SK-N-SH (cell line): Measurements from ENCODE around the gene ITSN1.

Source experiments
- CHD2 ChIP-seq: fragments of 150-350 bp; IDR thresholded peaks from 2 replicates; pipeline ENCODE4 v1.6.1; 2018; ENCODE audit warnings: low read length; ENCODE audit not compliant: partially characterized antibody
- ELF1 ChIP-seq: IDR thresholded peaks from 2 replicates; pipeline ENCODE4 v1.4.0; 2012
- EP300 ChIP-seq, 2 experiments: IDR thresholded peaks; 2 replicates each; pipeline versions ENCODE4 v1.4.0 to v1.6.1; 2012; ENCODE audit warnings: borderline replicate concordance in 1 of 2, low read depth in 1 of 2, low read length in 1 of 2
- EZH2phosphoT487 ChIP-seq: fragments of 200-600 bp; sonication (generic); IDR thresholded peaks from 2 replicates; pipeline ENCODE4 v1.6.1; 2017; ENCODE audit warnings: low read depth, mixed run types, mild to moderate bottlenecking, antibody characterized with exemption, moderate library complexity, borderline replicate concordance
- POLR2AphosphoS5 ChIP-seq: IDR thresholded peaks from 2 replicates; pipeline ENCODE4 v1.6.1; 2012; ENCODE audit warnings: low read depth, low read length
- REST ChIP-seq: IDR thresholded peaks from 2 replicates; pipeline ENCODE4 v1.6.1; 2012; ENCODE audit warnings: mild to moderate bottlenecking, low read depth, low read length, moderate library complexity
- RFX5 ChIP-seq: IDR thresholded peaks from 2 replicates; pipeline ENCODE4 v1.6.1; 2012; ENCODE audit warnings: mild to moderate bottlenecking, improper control_type of control experiment, low read length
- TAF1 ChIP-seq: IDR thresholded peaks from 2 replicates; pipeline ENCODE4 v1.6.1; 2012; ENCODE audit warnings: low read depth, mild to moderate bottlenecking, low read length, moderate library complexity, borderline replicate concordance
- TEAD4 ChIP-seq: IDR thresholded peaks from 2 replicates; pipeline ENCODE4 v1.4.0; 2012; ENCODE audit warnings: mild to moderate bottlenecking, borderline replicate concordance; ENCODE audit not compliant: insufficient read depth
- YY1 ChIP-seq: IDR thresholded peaks from 2 replicates; pipeline ENCODE4 v1.4.0; 2012; ENCODE audit warnings: low read depth, mild to moderate bottlenecking
- TF ChIP-seq, protein P1 (sequence below): fragments of 200-600 bp; sonication (generic); IDR thresholded peaks from 2 replicates; pipeline ENCODE4 v1.6.1; 2017; ENCODE audit warnings: antibody characterized with exemption, mild to moderate bottlenecking, moderate library complexity
- TF ChIP-seq, protein P2 (sequence below): fragments of 150-350 bp; IDR thresholded peaks from 2 replicates; pipeline ENCODE4 v1.6.1; 2017; ENCODE audit warnings: antibody characterized with exemption, low read length, low read depth, borderline replicate concordance

- TF ChIP-seq, protein P1, sequence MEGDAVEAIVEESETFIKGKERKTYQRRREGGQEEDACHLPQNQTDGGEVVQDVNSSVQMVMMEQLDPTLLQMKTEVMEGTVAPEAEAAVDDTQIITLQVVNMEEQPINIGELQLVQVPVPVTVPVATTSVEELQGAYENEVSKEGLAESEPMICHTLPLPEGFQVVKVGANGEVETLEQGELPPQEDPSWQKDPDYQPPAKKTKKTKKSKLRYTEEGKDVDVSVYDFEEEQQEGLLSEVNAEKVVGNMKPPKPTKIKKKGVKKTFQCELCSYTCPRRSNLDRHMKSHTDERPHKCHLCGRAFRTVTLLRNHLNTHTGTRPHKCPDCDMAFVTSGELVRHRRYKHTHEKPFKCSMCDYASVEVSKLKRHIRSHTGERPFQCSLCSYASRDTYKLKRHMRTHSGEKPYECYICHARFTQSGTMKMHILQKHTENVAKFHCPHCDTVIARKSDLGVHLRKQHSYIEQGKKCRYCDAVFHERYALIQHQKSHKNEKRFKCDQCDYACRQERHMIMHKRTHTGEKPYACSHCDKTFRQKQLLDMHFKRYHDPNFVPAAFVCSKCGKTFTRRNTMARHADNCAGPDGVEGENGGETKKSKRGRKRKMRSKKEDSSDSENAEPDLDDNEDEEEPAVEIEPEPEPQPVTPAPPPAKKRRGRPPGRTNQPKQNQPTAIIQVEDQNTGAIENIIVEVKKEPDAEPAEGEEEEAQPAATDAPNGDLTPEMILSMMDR = no peak
- no peak for TF ChIP-seq ELF1
- no peak for TF ChIP-seq TAF1
- no peak for TF ChIP-seq POLR2AphosphoS5
- no peak for TF ChIP-seq CHD2
- no peak for TF ChIP-seq TEAD4
- TF ChIP-seq RFX5 = no peak
- TF ChIP-seq EZH2phosphoT487 = no peak
- no peak for TF ChIP-seq REST
- no peak for TF ChIP-seq YY1
- no peak for TF ChIP-seq EP300 (IDR thresholded peaks at IDR 0.05; ENCODE audit: borderline replicate concordance in 1 of 2, low read depth in 1 of 2, low read length in 1 of 2)
- TF ChIP-seq, protein P2, sequence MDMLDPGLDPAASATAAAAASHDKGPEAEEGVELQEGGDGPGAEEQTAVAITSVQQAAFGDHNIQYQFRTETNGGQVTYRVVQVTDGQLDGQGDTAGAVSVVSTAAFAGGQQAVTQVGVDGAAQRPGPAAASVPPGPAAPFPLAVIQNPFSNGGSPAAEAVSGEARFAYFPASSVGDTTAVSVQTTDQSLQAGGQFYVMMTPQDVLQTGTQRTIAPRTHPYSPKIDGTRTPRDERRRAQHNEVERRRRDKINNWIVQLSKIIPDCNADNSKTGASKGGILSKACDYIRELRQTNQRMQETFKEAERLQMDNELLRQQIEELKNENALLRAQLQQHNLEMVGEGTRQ = no peak
Measured at GRCh38 chr21:33865176-33865575, 222.9 kb downstream of the ITSN1 start.
